ENCODE measurements around the gene RASL10A. TPM values are rescaled to one million over a fixed set of nuclear protein-coding genes. Genes with fewer than 3 reads are reported as not detected.
"Not testable (repeated sequence)": the region's sequence is repeated elsewhere in the genome, so short reads cannot be mapped to it uniquely, and the experiment has no call there.

Gene RASL10A
- 1 to 10 TPM in 1 of 4 donors, under 1 TPM in 1, not detected in 2; 0.13 to 1.2 TPM for total RNA-seq

GRCh38 chr22:29315286-29316140 is at the start of gene RASL10A:
Gene RASL10A (minus strand): TSS chr22:29315697. CDS start chr22:29315246, 451 bp downstream.
- H3K4me3 ChIP-seq: peak within 1 kb of the TSS; percentile 21 to 41 (median 34)
- no peak within 1 kb of the TSS for H3K27ac ChIP-seq
- intact Hi-C loops (cut with DNase I; ENCODE audit: low total_unique reads) (no loop called here), in situ Hi-C loops (cut with MboI; ENCODE audit: low sequenced_read_pairs in 4 of 4) (no loop called here)
- no peaks in the 10 kb centered on the region for H3K9me3 ChIP-seq
- H3K36me3 ChIP-seq: no peaks in the 10 kb centered on the region
- TF ChIP-seq POLR2A (IDR thresholded peaks at IDR 0.05): no peak
- no peak for TF ChIP-seq CTCF (IDR thresholded peaks at IDR 0.05 in 4 of 5, conservative IDR thresholded peaks at IDR 0.05 in 1 of 5)
- peaks cover 17 to 28% (median 24%) of the 10 kb centered on the region in 3 donors for H3K27me3 ChIP-seq
- no peak for DNase-seq
- H3K4me1 ChIP-seq: peaks cover 4 to 28% of the 10 kb centered on the region in 2 donors
- ATAC-seq: peak; percentile 11 to 18

GRCh38 chr22:29359469-29359868 is 44.0 kb upstream of the RASL10A start:
- intact Hi-C loops (cut with DNase I; ENCODE audit: low total_unique reads) (loop anchor here (1.0 kb wide), 1 partner anchor 53 kb away; the partner anchor contains the start of gene GAS2L1), in situ Hi-C loops (cut with MboI; ENCODE audit: low sequenced_read_pairs in 4 of 4) (no loop called here)
- no peaks in the 10 kb centered on the region for H3K9me3 ChIP-seq
- H3K4me3 ChIP-seq: no peak overlapping the region
- peaks cover 6 to 10% of the 10 kb centered on the region in 2 donors for H3K4me1 ChIP-seq
- no peaks in the 10 kb centered on the region for H3K27me3 ChIP-seq
- ATAC-seq (peak; percentile 63 to 89), DNase-seq (peak; percentile 31 to 69)
- TF ChIP-seq POLR2A (IDR thresholded peaks at IDR 0.05) (no peak), CTCF (IDR thresholded peaks at IDR 0.05 in 4 of 5, conservative IDR thresholded peaks at IDR 0.05 in 1 of 5) (peak; percentile 78 to 83 (median 80))
- peaks cover 0 to 54% of the 10 kb centered on the region in 2 donors for H3K36me3 ChIP-seq
- H3K27ac ChIP-seq: no peak overlapping the region

GRCh38 chr22:29357193-29357890 is 41.8 kb upstream of the RASL10A start:
- H3K4me1 ChIP-seq; intact Hi-C loops (cut with DNase I; ENCODE audit: low total_unique reads); H3K9me3 ChIP-seq; in situ Hi-C loops (cut with MboI; ENCODE audit: low sequenced_read_pairs in 4 of 4); H3K4me3 ChIP-seq; ATAC-seq; DNase-seq; H3K27ac ChIP-seq; H3K27me3 ChIP-seq: not testable (repeated sequence)
- peaks cover 0 to 71% of the 10 kb centered on the region in 2 donors for H3K36me3 ChIP-seq

GRCh38 chr22:29353860-29354259 is 38.4 kb upstream of the RASL10A start:
- H3K9me3 ChIP-seq: no peaks in the 10 kb centered on the region
- H3K36me3 ChIP-seq: peaks cover 0 to 96% of the 10 kb centered on the region in 2 donors
- H3K27ac ChIP-seq: no peak overlapping the region
- H3K4me1 ChIP-seq: peaks cover 0 to 3% of the 10 kb centered on the region in 2 donors
- TF ChIP-seq CTCF (IDR thresholded peaks at IDR 0.05 in 4 of 5, conservative IDR thresholded peaks at IDR 0.05 in 1 of 5): no peak
- TF ChIP-seq POLR2A (IDR thresholded peaks at IDR 0.05): no peak
- no peaks in the 10 kb centered on the region for H3K27me3 ChIP-seq
- intact Hi-C loops (cut with DNase I; ENCODE audit: low total_unique reads): no loop called here
- in situ Hi-C loops (cut with MboI; ENCODE audit: low sequenced_read_pairs in 4 of 4): no loop called here
- ATAC-seq (no peak), DNase-seq (no peak)
- no peak overlapping the region for H3K4me3 ChIP-seq

GRCh38 chr22:29353286-29353685 is 37.8 kb upstream of the RASL10A start:
- no peak overlapping the region for H3K4me3 ChIP-seq
- no peak for TF ChIP-seq POLR2A (IDR thresholded peaks at IDR 0.05)
- intact Hi-C loops (cut with DNase I; ENCODE audit: low total_unique reads) (no loop called here), in situ Hi-C loops (cut with MboI; ENCODE audit: low sequenced_read_pairs in 4 of 4) (no loop called here)
- H3K27me3 ChIP-seq: no peaks in the 10 kb centered on the region
- no peak for DNase-seq
- no peak overlapping the region for H3K27ac ChIP-seq
- peaks cover 4 to 9% of the 10 kb centered on the region in 2 donors for H3K4me1 ChIP-seq
- H3K36me3 ChIP-seq: peaks cover 0 to 93% of the 10 kb centered on the region in 2 donors
- no peaks in the 10 kb centered on the region for H3K9me3 ChIP-seq
- no peak for ATAC-seq

Data from gastrocnemius medialis (tissue), 4 donors.